K562 (cell line): ENCODE data around the gene TRABD2B. TPM values are rescaled to one million over a fixed set of nuclear protein-coding genes. Genes with fewer than 3 reads are reported as not detected.

Experiments used
- ATAC-seq: fragments of 200-7000 bp; cut with Tn5 transposase; 3 replicates; pipeline ENCODE4 v1.9.1; 2020; ENCODE audit warnings: moderate library complexity
- BruUV-seq: library from RNA; stranded (reverse); fragments of 400-500 nt; replicated peaks from 2 replicates; lab custom pipeline; 2021; lab: Mats Ljungman, UMichigan
- CTCF ChIA-PET: fragments of 300-600 bp; formaldehyde crosslinking; extraction: SDS; loops from one replicate; lab custom pipeline; 2021; ENCODE audit warnings: low intra/inter-chr PET ratio; lab: Yijun Ruan, JAX
- POLR2A ChIA-PET: fragments of 300-600, 350-650 bp; sonication (Branson Sonifier 250); formaldehyde crosslinking; extraction: SDS; loops from one replicate; lab custom pipeline; 2021; ENCODE audit warnings: antibody characterized with exemption, inconsistent platforms; lab: Yijun Ruan, JAX
- DNase-seq, 4 experiments: peaks; one replicate each; pipeline versions ENCODE4 v3.0.0 to v3.0.0-alpha.2; 2011 to 2018; ENCODE audit warnings: low spot score in 3 of 4, mixed read lengths in 3 of 4; ENCODE audit errors: extremely low read depth in 1 of 4
- FAIRE-seq: peaks from 2 replicates; lab custom pipeline; 2011; peaks lifted over from hg19 to GRCh38; lab: Jason Lieb, UNC
- H2AFZ ChIP-seq: 2 replicates; pipeline ENCODE4 v1.6.0; 2011; ENCODE audit warnings: low read depth, low read length, control low read depth, inconsistent platforms
- H3K27ac ChIP-seq: fragments of 200-600 bp; 3 replicates; pipeline ENCODE4 v1.8.0; 2011; ENCODE audit warnings: low read depth, mild to moderate bottlenecking, control low read depth, inconsistent platforms, low read length, moderate library complexity, mixed read lengths; ENCODE audit errors: extremely low read depth
- H3K27me3 ChIP-seq, 2 experiments: fragments of 300-600 bp in 1 of 2; 2 replicates in 1 of 2; 3 replicates in 1 of 2; pipeline versions ENCODE4 v1.6.0 to v1.8.0; 2011; ENCODE audit warnings: inconsistent platforms in 2 of 2, low read length in 2 of 2, mild to moderate bottlenecking in 1 of 2, mixed read lengths in 1 of 2, moderate library complexity in 1 of 2; ENCODE audit not compliant: control insufficient read depth in 2 of 2, insufficient read depth in 2 of 2
- H3K36me3 ChIP-seq: fragments of 300-600 bp; 3 replicates; pipeline ENCODE4 v1.8.0; 2011; ENCODE audit warnings: mild to moderate bottlenecking, low read length, inconsistent platforms; ENCODE audit not compliant: control insufficient read depth, insufficient read depth
- H3K4me1 ChIP-seq, 2 experiments: fragments of 200-600 bp in 1 of 2; replicated peaks in 1 of 2; 2 replicates in 1 of 2; 3 replicates in 1 of 2; pipeline versions ENCODE4 v1.5.1 to v1.8.0; 2011; ENCODE audit warnings: inconsistent platforms in 2 of 2, low read length in 2 of 2, mild to moderate bottlenecking in 1 of 2, mixed read lengths in 1 of 2, moderate library complexity in 1 of 2; ENCODE audit not compliant: control insufficient read depth in 2 of 2, insufficient read depth in 2 of 2
- H3K4me2 ChIP-seq: 2 replicates; pipeline ENCODE4 v1.6.1; 2011; ENCODE audit warnings: low read length, control low read depth, inconsistent platforms, mixed read lengths; ENCODE audit not compliant: insufficient read depth
- H3K4me3 ChIP-seq: fragments of 200-600 bp; sonication (generic), shearing (Covaris generic); 2 replicates; pipeline ENCODE4 v1.5.1; 2016; ENCODE audit warnings: control low read depth, inconsistent platforms
- H3K79me2 ChIP-seq: fragments of 200-600 bp; 3 replicates; pipeline ENCODE4 v1.8.0; 2011; ENCODE audit warnings: low read length, inconsistent platforms; ENCODE audit not compliant: control insufficient read depth, insufficient read depth
- H3K9ac ChIP-seq, 2 experiments: 2 replicates each; pipeline versions ENCODE4 v1.6.0 to v1.6.1; 2011; ENCODE audit warnings: low read depth in 2 of 2, low read length in 2 of 2, control low read depth in 1 of 2, inconsistent platforms in 1 of 2, mild to moderate bottlenecking in 1 of 2, mixed read lengths in 1 of 2; ENCODE audit not compliant: insufficient read depth in 1 of 2
- H3K9me1 ChIP-seq: one replicate; pipeline ENCODE4 v1.6.0; 2011; ENCODE audit warnings: inconsistent platforms, mild to moderate bottlenecking, low read length, moderate library complexity; ENCODE audit not compliant: control insufficient read depth, insufficient read depth
- H3K9me3 ChIP-seq: replicated peaks from 2 replicates; pipeline ENCODE4 v1.5.1; 2011; ENCODE audit warnings: low read depth, low read length, inconsistent platforms; ENCODE audit not compliant: control insufficient read depth, insufficient read depth
- H4K20me1 ChIP-seq: replicated peaks from 2 replicates; pipeline ENCODE4 v1.6.1; 2011; ENCODE audit warnings: low read length, inconsistent platforms, mixed read lengths; ENCODE audit not compliant: control insufficient read depth, insufficient read depth
- ATF1 ChIP-seq, 2 experiments: fragments of 450-650 bp in 1 of 2; IDR thresholded peaks; 2 replicates each; pipeline ENCODE4 v1.6.1; 2016; ENCODE audit warnings: missing compliant biosample characterization in 1 of 2, missing genetic modification characterization in 1 of 2
- BRCA1 ChIP-seq, 2 experiments: fragments of 450-650 bp in 1 of 2; sonication (generic) in 1 of 2; formaldehyde crosslinking in 1 of 2; IDR thresholded peaks; 2 replicates each; pipeline versions ENCODE4 v1.5.0 to v1.6.1; 2017 to 2020; ENCODE audit warnings: mild to moderate bottlenecking in 1 of 2, missing genetic modification reagents in 1 of 2
- CBX3 ChIP-seq, 2 experiments: IDR thresholded peaks; 1 replicate in 1 of 2; 2 replicates in 1 of 2; pipeline ENCODE4 v1.6.1; 2012; ENCODE audit warnings: inconsistent platforms in 2 of 2, low read length in 2 of 2, borderline replicate concordance in 1 of 2, control low read depth in 1 of 2
- HDAC6 ChIP-seq: IDR thresholded peaks from 2 replicates; pipeline ENCODE4 v1.6.1; 2012; ENCODE audit warnings: low read depth, mild to moderate bottlenecking, control low read depth, inconsistent platforms, low read length, moderate library complexity
- MEIS2 ChIP-seq: fragments of 450-650 bp; IDR thresholded peaks from 2 replicates; pipeline ENCODE4 v1.6.1; 2014; ENCODE audit warnings: mild to moderate bottlenecking; ENCODE audit not compliant: partially characterized antibody
- PPARD ChIP-seq: fragments of 250-450 bp; sonication (Bioruptor Pico); IDR thresholded peaks from 2 replicates; pipeline ENCODE4 v1.8.0; 2022; ENCODE audit warnings: inconsistent platforms, mild to moderate bottlenecking, moderate library complexity
- PTTG1 ChIP-seq: fragments of 450-650 bp; IDR thresholded peaks from 2 replicates; pipeline ENCODE4 v1.6.1; 2016; ENCODE audit warnings: low read depth, mild to moderate bottlenecking, missing genetic modification characterization, missing compliant biosample characterization
- RNF219 ChIP-seq: fragments of 250-450 bp; sonication (Bioruptor Pico); IDR thresholded peaks from 2 replicates; pipeline ENCODE4 v1.5.0; 2022; ENCODE audit warnings: mild to moderate bottlenecking
- TFAM ChIP-seq: fragments of 250-450 bp; sonication (Bioruptor Pico); conservative IDR thresholded peaks from 2 replicates; pipeline ENCODE4 v1.5.0; 2021; ENCODE audit warnings: mild to moderate bottlenecking, moderate library complexity
- ZBTB1 ChIP-seq: sonication (generic); formaldehyde crosslinking; IDR thresholded peaks from 2 replicates; pipeline ENCODE4 v1.8.1; 2023; ENCODE audit warnings: missing genetic modification reagents, low read depth, mild to moderate bottlenecking, borderline replicate concordance
- ZNF175 ChIP-seq: fragments of 200-800 bp; sonication (Bioruptor generic); IDR thresholded peaks from 2 replicates; pipeline ENCODE4 v1.6.1; 2016; ENCODE audit warnings: low read depth, mild to moderate bottlenecking, missing genetic modification characterization, missing compliant biosample characterization
- ZNF584 ChIP-seq: fragments of 200-800 bp; sonication (Bioruptor generic); IDR thresholded peaks from 2 replicates; pipeline ENCODE4 v1.6.1; 2016; ENCODE audit warnings: low read depth, mild to moderate bottlenecking, missing genetic modification characterization, missing compliant biosample characterization
- ZNF764 ChIP-seq: fragments of 250-450 bp; sonication (Bioruptor Pico); IDR thresholded peaks from 2 replicates; pipeline ENCODE4 v1.4.0; 2020; ENCODE audit warnings: low read depth, mild to moderate bottlenecking, moderate library complexity
- ZNF79 ChIP-seq: fragments of 250-450 bp; sonication (Bioruptor Pico); IDR thresholded peaks from 2 replicates; pipeline ENCODE4 v1.4.0; 2020; ENCODE audit warnings: low read depth, mild to moderate bottlenecking, moderate library complexity
- WGBS: fragments of 100-300 bp; shearing (Covaris generic); methylation state at CpG from one replicate; pipeline ENCODE4 v1.1.6; 2016; ENCODE audit warnings: low coverage, mixed read lengths; ENCODE audit not compliant: insufficient coverage; ENCODE audit errors: missing lambda C conversion rate; 5-methylcytosine and 5-hydroxymethylcytosine counted together
- in situ Hi-C: fragments of 300-500 bp; cut with MboI; formaldehyde crosslinking; loops from 4 replicates; pipeline ENCODE4 v1.15.0; 2018; ENCODE audit warnings: inconsistent platforms, mixed read lengths
- intact Hi-C: fragments of 100-400 bp; cut with micrococcal nuclease; formaldehyde crosslinking; loops from 2 replicates; pipeline ENCODE4 v1.14.2; 2022
- polyA plus RNA-seq, 8 experiments: library from polyadenylated mRNA; depleted of rRNA in 4 of 8; stranded (reverse) in 5 of 8; unstranded in 3 of 8; fragments of >200 nt; fragmentation: Nextera tagmentation in 2 of 8; fragmentation: Illumina TruSeq in 1 of 8; extraction: Ambion mirVana in 2 of 8; extraction: Trizol in 1 of 8; gene quantifications; 2 replicates each; pipeline versions ENCODE4 v1.2.1 to v1.2.3, GENCODE V29; 2011 to 2014; ENCODE audit warnings: inconsistent platforms in 1 of 8, missing spikeins in 1 of 8
- total RNA-seq, 7 experiments: library from RNA; depleted of rRNA in 6 of 7; stranded (reverse); fragments of >200 nt in 6 of 7; fragmentation: Illumina TruSeq in 2 of 7; extraction: Trizol in 2 of 7; gene quantifications; 2 replicates each; pipeline versions ENCODE4 v1.2.1 to v1.2.3, GENCODE V29; 2011 to 2021; ENCODE audit warnings: low replicate concordance in 1 of 7
- TF ChIP-seq, protein P1 (sequence below): fragments of 250-450 bp; sonication (Bioruptor Pico); IDR thresholded peaks from 2 replicates; pipeline ENCODE4 v1.9.0; 2021; ENCODE audit warnings: mild to moderate bottlenecking, inconsistent platforms

The TRABD2B gene
- total and polyA plus RNA-seq, 9 of the 15 experiments (the other 6 are each of a cell fraction or from before 2014, with no cell fraction given) = not detected

DNA sequence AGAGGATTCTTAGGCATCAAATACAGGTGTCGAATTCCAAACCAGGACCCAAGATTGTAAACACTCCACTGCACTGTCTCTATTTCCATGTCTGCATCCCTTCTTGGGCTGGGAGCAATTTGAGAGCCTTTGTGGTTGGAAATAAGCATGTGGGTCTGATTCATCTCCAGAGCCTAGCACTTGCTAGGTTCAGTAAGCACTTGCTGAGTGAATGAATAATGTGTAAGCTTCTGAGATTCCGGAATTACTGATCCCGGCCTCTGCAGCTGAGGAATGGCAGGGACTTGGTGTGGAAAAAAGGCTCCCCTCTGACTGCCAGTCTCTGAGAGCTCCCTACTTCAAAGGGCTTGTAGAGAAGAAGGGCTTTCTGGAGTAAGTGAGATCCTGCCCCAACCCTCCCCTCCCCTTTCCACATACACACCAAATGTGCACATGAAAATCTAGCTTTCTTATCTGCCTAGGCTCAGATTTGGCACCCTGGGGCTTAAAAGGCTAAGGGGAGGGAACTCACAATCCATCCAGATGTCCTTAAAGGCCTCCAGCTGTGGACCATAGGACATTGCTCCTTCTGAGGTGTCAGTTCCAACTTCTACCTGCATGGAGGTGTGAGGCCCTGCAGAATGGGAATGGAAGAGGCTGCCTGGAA is 39.6 kb upstream of the TRABD2B start:
- FAIRE-seq (no peak), DNase-seq (no peak), ATAC-seq (no peak)
- Histone ChIP-seq H3K4me3 (no peak overlapping the region), H3K36me3 (no peaks in the 10 kb centered on the region), H3K9me3 (no peaks in the 10 kb centered on the region), H3K27ac (no peak overlapping the region), H3K4me1 (no peaks in the 10 kb centered on the region), H3K27me3 (peaks cover 0 to 8% of the 10 kb centered on the region in 2 experiments; a peak in 2 of 5 replicates), H3K9me1 (no peaks in the 10 kb centered on the region), H3K4me2 (no peak overlapping the region), H3K9ac (no peak overlapping the region), H4K20me1 (no peaks in the 10 kb centered on the region; the same call in 1 of the 2 replicates), H2AFZ (no peak overlapping the region), H3K79me2 (no peaks in the 10 kb centered on the region)
- in situ Hi-C loops = no loop called here
- ChIA-PET POLR2A (no interaction called here), CTCF (no interaction called here)
- 0% methylated on average over 3 of the region's 3 CpGs for WGBS
- BruUV-seq = no TSS peak
- intact Hi-C loops = no loop called here
- TF ChIP-seq TFAM (CRISPR knock-in tag) (no peak), ZBTB1 (CRISPR knock-in tag) (no peak), ZNF79 (CRISPR knock-in tag) (no peak), MEIS2 (no peak), PPARD (no peak), PTTG1 (tag) (no peak), CBX3 (IDR thresholded peaks at IDR 0.05; ENCODE audit: borderline replicate concordance in 1 of 2, low read length in 2 of 2) (no peak), BRCA1 (IDR thresholded peaks at IDR 0.05) (no peak), BRCA1 (CRISPR knock-in tag; IDR thresholded peaks at IDR 0.05) (no peak), ZNF764 (CRISPR knock-in tag) (no peak), HDAC6 (no peak), ZNF584 (CRISPR knock-in tag) (no peak), RNF219 (CRISPR knock-in tag) (no peak), ATF1 (CRISPR knock-in tag; IDR thresholded peaks at IDR 0.05) (no peak), ATF1 (tag; IDR thresholded peaks at IDR 0.05) (no peak), ZNF175 (CRISPR knock-in tag) (no peak)
- TF ChIP-seq, protein P1, sequence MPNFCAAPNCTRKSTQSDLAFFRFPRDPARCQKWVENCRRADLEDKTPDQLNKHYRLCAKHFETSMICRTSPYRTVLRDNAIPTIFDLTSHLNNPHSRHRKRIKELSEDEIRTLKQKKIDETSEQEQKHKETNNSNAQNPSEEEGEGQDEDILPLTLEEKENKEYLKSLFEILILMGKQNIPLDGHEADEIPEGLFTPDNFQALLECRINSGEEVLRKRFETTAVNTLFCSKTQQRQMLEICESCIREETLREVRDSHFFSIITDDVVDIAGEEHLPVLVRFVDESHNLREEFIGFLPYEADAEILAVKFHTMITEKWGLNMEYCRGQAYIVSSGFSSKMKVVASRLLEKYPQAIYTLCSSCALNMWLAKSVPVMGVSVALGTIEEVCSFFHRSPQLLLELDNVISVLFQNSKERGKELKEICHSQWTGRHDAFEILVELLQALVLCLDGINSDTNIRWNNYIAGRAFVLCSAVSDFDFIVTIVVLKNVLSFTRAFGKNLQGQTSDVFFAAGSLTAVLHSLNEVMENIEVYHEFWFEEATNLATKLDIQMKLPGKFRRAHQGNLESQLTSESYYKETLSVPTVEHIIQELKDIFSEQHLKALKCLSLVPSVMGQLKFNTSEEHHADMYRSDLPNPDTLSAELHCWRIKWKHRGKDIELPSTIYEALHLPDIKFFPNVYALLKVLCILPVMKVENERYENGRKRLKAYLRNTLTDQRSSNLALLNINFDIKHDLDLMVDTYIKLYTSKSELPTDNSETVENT = no peak
